Stimulated activated CD4-positive, alpha-beta T cell treated with anti-CD3 and anti-CD28 coated beads, Interleukin-1b, Interleukin-23, amount 100 ng/mL, for 24 hours (primary cell): ENCODE measurements around the gene NRXN3.

Source experiments
- DNase-seq, 4 experiments: peaks; one replicate each; pipeline ENCODE4 v3.0.0-alpha.2; 2020; ENCODE audit warnings: low read depth in 4 of 4, low spot score in 1 of 4

The NRXN3 gene

DNA sequence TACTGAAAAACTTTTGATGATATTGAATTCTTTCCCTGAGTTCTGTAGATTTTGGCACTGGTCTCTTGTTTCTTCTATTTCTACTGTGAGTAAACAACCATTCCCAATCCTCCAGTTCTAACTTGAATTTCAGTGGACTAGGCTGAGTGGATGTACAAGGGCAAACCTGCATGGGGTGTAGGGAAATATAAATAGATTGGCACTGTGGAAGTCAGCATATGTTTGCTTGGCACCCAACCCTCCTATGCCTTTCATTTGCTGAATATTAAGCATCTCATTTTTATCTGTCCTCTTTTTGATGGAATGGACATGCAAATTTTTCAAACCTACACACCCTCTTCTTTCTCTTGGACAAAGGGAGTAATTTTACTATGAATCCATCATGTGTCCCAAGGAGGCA, 1212.9 kb downstream of the NRXN3 start:
- no peak for DNase-seq

DNA sequence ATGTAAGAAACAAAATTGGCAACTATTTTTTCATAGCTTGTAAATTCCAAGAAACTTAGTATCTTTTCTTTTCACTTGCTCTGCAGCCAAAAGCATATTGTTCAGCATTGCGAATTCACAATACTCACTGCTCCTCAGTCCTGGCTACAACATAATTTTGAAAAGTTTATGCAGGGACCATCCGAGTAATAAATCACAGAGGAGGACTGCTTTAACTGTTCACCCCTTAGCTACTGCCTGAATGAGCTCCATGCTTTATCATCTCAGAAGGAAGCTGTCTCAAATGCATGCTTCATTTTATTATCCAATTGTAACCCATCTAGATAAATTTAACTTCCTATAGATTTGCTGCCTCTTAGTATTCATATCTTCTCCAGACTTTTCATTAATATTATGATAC, 1213.3 kb downstream of the NRXN3 start:
- no peak for DNase-seq

DNA sequence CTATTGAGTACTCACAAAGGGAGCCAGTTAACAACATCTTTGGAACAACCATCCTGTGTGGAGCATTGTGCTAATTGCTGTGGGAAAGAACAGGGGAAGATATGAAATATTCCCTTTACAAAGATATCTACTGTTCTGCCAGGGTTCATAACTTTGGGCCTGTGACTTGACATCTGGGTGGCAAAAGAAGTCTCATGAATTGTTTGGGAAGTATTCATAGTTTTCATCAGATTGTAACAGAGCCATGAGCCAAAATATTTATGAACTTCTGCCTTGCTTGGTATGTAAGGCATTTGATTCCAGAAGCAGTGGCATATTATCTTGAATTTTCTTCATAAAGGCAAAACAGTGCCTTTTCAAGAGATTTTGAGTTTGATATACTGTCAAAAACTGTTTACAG, 1224.9 kb downstream of the NRXN3 start:
- no peak for DNase-seq

DNA sequence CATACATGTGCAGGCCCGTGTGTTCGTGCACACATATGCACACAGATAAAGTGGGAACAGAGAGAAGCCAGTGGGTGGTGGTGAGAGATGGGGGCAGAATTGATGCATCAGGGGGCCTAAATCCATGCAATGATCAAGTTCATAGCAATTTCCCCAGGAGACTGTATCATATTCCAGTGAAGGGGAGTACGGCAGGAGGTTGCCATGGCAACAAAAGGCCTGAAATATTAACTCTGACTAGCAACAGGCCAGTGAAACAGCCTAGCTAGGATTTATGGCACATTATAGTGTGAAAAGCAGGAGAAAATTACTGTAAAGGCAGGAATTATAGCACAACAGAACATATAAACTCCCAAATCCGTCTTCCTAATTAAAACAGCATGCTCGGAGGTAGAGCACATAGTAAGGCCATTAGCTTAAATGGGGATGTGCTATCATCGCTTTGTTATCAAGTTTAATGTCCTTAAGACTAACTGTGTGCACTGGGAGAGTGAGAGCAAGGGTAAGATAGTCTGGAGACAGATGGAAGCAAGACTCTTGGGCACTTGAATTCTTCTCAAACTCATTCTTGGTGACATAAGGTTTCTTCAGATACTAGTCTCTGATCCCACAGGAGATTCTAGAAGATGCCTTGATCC, 1234.8 kb downstream of the NRXN3 start:
- DNase-seq: no peak

DNA sequence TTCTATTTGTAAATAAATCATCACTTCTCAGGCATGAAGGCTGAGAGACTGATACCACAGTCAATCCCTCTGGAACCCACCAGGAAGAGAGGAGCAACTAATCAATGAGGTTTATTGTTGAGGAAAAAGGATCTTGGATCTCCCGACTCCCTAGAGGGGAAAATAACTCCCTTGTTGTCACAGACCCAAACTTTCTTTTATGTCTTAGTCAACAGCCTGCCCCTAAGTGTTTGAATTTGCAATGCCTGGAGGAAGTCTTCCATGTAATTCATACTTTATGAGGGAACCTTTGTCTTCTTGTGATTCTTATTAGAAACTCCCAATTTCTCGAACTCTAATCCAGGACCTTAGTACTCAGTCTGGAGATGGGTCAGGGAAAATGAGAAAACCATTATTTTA, 1235.3 kb downstream of the NRXN3 start:
- DNase-seq: no peak

DNA sequence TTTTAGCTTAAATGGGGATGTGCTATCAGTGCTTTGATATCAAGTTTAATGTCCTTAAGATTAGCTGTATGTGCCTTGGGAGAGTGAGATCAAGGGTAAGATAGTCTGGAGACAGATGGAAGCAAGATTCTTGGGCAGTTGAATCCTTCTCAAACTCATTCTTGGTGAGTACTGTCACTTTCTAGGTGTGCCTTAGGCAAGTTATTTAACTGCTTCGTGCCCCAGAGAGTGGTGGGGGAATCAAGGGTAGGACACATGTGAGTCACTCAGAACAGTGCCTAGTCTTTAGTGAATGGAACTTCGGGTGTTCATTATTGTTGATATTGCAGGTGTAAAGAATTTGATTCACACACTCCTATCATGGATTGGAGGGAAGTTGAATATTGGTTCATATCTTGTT, 1237.4 kb downstream of the NRXN3 start:
- DNase-seq: no peak

DNA sequence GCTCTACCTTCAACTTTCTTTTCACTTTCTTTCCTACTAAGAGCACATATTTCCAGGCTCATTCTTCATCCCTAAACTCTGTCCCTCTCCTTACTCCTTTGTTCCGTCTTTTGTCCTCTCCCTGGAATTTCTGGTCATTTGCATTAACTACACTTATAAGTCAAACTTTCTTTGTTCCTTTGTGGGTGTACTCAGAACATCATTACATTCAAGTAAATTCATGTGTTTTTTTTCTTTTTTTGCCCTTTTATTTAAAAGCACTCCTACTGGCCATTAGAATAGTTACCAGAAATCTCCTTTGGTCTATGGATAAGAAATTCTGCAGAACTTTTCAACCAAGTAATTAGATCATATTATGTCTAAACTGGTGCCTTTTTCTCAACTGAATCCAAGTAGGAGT, 1238.5 kb downstream of the NRXN3 start:
- no peak for DNase-seq

DNA sequence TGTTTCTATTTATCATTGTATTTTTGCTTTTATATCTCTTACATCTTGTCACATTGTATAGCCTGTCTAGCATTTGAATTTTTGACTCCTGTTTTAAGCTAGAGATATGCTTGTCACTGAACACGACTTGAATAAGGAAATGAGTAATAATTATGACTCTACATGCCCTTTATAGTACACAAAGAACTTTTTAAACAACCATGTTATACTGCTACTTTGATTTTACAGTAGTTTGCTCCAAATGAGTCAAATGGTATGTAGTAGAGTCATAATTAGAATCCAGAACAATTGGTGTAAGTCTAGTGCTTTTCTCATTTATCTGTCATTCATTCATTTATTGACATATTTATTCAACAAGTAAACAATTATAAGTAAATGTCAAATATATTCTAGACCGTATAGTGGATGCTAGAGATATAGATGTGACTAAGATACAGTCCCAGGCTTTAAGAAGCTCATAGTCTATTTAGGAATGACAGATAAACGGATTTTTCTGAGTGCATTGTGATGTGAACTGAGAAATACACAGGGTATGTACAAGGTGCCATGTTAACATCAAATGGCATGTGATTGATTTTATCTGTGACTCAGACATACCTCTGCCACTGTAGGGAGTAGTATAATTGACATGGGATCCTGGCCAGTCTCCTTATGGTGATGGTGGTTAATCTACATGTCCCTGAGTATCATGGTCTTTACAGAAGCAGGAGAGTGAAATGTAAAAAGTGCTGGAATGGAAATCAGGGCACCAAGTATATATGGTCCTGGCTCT, 1241.4 kb downstream of the NRXN3 start:
- no peak for DNase-seq

DNA sequence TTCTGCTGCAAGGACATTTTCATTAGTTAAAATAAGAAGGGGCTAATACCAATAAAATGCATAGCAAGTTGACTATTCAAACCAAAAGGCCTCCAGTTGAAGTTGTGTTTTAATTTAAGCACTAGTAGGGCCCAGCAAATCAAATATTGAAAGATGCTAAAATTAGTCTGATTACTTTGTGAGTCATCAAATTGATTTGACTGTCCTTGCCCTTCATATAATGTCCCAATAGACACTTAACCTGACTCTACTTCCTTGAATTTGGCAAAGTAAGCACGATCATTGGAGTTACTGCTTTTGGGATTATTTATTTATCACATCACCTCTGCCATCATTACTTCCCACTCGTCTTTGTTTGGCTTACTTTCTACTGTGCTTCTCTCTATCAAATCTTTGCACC, 1242.6 kb downstream of the NRXN3 start:
- DNase-seq: no peak

DNA sequence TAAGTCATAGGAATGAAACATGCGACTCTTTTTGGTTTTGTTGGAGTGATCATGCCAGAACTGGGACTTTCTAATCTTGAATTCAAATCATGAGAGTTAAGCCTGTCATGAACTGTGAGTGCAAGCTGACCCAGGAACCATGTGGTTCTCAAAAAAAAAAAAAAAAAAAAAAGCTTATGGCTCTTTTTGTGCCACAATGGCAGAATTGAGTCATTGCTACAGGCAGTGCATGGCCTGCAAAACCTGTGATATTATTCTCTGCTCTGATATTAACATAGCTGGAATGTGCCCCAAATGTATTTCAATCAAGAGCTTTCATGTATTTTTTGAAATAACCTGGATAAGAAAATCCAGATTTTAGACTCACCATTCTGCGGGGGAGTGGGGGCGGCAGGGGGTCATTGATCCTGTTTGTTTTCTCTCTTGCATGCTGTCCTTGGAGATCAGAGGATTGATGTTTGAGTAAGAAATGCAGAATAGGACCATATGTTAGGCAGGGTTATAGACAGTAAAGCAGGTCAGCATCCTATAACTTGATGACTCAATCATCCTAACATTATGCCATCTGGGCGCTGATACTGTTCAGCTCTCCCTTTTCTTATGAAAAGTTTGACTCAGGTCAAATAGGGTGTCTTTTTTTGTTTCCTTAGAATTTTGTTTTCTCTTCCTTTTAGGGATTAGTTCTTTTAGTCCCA, 1243.7 kb downstream of the NRXN3 start:
- DNase-seq: no peak

DNA sequence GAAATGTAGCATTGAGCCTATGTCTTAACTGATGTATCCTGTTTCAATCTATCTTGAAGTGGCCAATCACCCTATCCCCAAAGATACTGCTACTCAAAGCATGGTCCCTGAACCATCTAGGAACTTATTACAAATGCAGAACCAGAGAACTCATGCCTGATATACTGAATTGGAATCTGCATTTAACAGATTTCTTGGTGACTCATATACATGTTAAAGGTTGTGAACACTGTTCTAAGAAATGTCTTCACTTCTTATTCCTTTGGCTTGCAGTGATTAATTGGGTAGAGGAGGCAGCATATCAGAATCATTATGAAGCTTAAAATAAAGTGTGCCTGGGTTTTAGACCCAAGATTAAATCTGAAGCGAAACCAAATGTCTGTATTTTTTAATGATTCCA, 1245.6 kb downstream of the NRXN3 start:
- DNase-seq: no peak

DNA sequence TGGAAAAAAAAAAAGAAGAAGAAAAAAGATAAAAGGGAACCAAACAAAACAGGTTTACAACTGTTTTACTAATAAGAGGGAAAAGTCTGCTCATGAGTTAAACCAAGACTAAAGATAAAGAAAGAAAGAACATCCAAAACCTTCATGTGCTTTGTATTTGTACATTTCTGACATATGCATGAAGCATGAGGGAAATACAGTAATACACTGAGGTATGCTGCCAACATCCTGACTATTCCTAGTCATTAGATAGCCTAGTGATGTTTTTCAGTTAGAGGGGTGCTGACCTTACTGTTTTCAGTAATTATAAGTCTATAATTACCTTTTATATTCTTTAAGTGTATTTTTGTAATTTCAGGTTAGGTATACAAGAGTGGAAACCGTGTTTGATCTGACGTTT, 1247.8 kb downstream of the NRXN3 start:
- no peak for DNase-seq

DNA sequence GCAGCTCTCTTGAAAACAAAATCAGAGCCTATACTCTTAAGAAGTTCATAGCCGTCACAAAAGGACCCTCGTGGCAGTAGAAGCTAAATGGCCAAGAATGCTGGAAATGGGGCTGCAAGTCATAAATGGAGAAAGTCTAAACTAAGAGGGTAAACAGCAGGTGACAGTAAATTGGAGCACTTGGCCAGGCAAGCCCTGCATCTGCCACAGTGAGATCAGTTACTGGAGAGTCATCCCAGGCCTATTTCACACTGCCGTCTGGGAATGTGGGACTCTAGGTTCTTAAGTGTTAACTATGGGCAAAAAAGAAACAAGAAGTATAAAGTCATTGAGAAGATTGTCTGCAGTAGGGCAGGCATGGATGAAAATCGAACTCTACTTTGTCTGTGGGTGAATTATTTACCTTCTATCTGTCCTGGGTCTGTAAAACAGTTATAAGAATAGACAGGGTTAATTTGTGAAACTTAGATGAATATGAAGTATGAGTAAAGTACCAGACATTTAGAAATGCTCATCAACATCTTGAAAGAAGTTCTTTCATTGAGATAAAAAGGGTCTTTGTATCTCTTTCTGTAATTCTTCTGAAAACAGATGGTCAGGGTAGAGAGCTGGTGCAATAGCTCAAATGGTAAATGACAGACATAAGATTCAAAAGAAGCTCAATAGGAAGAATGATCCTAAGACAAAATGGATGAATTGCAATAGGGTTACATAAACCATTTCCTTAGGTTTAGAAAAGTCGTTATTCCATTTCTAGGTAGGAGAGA, 1248.7 kb downstream of the NRXN3 start:
- DNase-seq: no peak

DNA sequence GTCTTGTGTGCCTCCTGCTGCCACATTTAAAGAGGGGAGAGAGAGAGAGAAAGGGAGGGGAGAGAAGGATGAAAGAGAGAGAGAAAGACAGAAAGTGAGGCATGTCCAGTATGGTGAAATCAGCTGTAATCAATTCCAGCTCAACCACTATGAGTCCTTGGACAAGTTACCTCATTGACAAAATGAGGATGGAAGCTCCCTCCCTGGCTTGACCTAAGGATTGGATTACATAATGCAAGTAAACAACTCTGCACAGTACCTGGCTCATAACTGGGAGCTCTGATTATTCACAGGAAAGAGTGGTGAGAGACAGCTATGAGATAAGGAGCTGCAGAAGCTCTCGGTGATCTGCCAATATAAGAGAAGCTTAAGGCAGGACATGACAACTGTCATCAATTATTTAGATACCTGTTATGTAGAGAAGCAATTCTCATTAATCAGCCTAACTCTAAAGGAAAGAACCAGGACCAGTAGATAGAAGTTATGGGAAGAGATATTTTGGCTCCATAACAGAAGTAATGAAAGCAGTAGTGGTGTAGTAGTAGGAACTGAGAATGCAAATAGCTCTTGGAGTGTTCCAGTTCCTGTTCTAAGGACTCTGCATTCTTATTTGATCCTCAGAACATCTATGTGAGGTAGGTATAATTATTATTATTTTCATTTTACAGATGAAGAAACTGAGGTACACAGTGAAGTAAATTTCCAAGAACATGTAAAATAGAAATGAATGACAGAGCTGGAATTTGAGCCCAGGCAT, 1249.6 kb downstream of the NRXN3 start:
- no peak for DNase-seq

DNA sequence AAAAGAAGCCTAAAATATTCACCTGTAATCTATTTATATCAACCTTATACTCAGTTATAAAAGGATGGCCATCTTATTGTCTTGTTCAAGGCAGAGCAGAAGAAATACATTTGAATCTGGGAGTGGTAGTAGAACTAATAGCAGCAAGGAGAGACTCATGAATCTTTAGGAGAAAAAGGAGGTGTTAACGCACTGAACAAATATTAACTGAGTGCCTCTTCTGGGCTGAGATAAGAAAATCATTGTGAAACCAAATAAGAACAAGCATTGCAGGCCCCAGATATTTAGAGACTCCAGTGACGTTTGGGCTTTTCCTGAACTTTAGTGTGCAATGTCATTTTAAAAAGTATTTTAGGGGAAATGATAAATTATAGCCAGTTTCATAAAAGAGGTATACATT, 1250.6 kb downstream of the NRXN3 start:
- DNase-seq: no peak

DNA sequence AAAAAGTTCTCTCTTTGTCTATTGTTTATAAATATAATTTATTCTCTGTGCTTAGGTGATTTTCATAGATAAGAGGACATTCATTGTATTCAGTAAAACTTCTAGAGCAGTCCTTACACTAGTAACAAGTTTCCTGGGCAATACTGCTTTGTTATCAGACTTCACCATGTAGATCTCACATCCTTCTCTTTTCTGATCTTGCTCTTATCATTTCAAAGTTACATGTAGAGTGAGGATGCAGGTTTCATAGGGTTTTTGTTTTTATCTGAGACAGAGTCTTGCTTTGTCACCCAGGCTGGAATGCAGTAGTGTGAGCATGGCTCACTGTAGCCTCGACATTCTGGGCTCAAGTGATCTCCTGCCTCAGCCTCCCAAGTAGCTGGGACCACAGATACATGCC, 1251.6 kb downstream of the NRXN3 start:
- DNase-seq: no peak

DNA sequence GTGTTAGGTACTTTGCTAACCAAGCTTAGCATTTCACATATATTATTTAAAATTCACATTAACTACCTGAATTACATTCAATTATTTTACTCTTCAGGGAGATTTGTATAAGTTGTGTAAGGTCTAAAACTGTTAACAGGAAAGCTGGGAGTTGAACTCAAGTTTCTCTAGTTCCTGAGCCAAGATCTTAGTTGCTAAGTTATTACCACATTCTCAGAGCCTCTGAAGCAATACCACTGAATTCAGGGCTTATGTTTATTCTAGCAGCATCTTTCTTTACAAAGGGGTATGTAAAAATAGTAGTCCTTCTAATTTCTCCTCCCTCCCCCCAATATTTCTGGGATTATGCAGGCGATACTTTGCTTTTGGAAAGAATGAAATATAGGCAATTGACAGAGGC, 1254.3 kb downstream of the NRXN3 start:
- no peak for DNase-seq

DNA sequence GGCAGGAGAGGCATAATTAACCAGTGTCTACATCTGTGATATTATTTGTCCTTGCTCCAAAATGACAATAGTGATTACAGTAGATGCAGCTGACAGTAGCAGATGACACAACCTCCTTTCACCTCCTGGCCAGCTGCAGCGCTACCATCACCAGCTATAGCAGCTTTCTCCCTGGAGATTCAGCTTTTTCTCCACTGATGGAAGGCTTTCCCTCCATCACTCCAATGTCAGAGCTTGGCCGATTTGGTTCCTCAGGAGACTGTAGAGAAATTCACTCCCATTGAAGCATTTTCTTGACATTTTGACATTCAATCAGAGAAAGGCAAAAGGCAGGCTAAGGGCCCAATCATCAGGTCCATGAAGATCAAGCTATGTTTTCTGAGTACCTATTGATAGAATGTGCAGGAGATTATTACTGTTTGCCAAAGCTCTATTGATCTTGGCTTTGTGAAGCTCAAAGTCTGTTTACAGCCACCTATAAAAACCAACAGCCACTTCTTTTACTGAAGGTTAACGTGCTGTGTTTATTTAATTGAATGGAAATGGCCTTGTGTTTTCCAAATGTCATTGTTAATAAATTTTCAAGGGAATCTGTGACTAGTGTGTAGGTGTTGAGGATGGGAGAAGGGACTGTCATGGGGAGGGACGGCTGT, 1256.1 kb downstream of the NRXN3 start:
- DNase-seq: no peak

DNA sequence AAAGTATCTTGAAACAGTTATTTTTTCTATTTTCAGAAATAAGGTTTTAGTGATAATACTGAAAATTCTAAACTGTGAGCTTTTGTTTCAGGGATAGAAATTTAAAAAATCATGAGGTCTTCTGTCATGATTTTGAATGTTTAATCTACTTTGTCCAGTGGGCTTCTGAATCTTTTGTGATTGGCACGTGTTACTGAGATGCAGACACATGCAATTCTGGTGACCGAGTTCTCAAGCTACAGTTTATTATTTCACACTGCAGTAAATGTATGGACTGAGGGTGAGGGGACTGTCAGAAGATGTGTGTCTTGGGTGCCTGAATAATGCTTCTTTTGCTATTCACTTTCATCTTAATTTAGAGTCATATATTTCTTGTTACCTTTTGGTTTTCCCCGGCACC, 1262.5 kb downstream of the NRXN3 start:
- no peak for DNase-seq

DNA sequence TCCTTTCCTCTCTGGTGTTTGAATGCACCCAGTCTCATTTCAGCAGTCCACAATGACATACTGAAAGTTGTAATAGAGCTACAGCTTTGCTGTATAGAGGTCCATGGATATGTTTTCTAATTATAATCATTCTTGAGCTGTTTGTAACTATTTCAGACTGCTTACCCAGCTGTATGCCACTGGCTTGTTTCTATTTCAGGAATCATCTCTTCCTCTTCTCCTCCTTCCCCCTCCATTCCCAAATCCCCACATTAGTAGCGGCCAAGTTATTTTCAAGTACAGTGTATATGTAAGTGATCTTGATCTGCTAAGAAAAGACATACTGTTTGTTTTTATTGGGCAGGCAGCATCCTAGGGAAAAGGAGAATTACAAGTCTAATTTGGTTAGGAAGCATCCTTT, 1266.2 kb downstream of the NRXN3 start:
- no peak for DNase-seq

DNA sequence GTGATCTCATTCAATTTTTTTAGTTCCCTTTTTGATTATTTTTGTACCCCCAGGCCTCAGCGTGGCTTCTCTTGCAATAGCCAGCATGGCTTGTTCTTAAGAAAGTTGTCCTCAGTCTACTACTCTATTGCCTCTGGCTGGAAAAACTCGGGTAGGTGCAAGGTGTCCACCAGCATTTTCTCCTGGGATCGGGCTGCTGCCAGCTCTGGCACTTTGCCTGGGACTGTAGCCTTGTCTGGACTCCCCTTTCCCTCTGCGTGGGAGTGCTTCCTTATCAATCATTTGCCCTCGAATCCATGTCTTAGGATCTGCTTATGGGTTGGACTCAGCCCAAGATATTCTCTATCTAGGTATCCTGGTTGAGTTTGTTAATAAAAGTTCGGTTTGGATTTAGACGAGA, 1267.8 kb downstream of the NRXN3 start:
- no peak for DNase-seq
